GM19025 (cell line): Measurements from ENCODE around the gene MAP3K20.
A peak's percentile ranks its signal among the peaks of the same experiment; 100 is the strongest.
"Not testable (repeated sequence)": the region's sequence is repeated elsewhere in the genome, so short reads cannot be mapped to it uniquely, and the experiment has no call there.

ENCODE experiments used
- ATAC-seq: cut with Tn5 transposase; IDR thresholded peaks from one replicate; pipeline ENCODE4 v1.9.1; 2021; ENCODE audit warnings: mild to moderate bottlenecking, low read depth, moderate library complexity; ENCODE audit not compliant: unreplicated experiment

Gene MAP3K20

GRCh38 chr2:173254659-173255058, 179.0 kb downstream of the MAP3K20 start:
- ATAC-seq, result no peak

- no peak for ATAC-seq
These were observed 183.1 kb downstream of the MAP3K20 start for GRCh38 chr2:173258701-173259100.

- ATAC-seq, result not testable (repeated sequence)
These were observed 186.7 kb downstream of the MAP3K20 start for GRCh38 chr2:173262356-173262755.

- ATAC-seq, result no peak
These were observed 188.5 kb downstream of the MAP3K20 start for GRCh38 chr2:173264151-173264550.

- peak; percentile 96 for ATAC-seq
These were observed 189.1 kb downstream of the MAP3K20 start for GRCh38 chr2:173264603-173265366.

- ATAC-seq, result no peak
These were observed 195.5 kb downstream of the MAP3K20 start for GRCh38 chr2:173271135-173271534.

- no peak for ATAC-seq
These were observed 196.2 kb downstream of the MAP3K20 start for GRCh38 chr2:173271825-173272224.

- ATAC-seq, result no peak
These were observed 197.2 kb downstream of the MAP3K20 start for GRCh38 chr2:173272849-173273248.

- ATAC-seq, result no peak
These were observed 203.3 kb downstream of the MAP3K20 start for GRCh38 chr2:173278794-173279526.

GRCh38 chr2:173279527-173279868, 203.9 kb downstream of the MAP3K20 start:
- ATAC-seq, result no peak

GRCh38 chr2:173280853-173281252, 205.2 kb downstream of the MAP3K20 start:
- ATAC-seq, result no peak

GRCh38 chr2:173281898-173282297, 206.3 kb downstream of the MAP3K20 start:
- not testable (repeated sequence) for ATAC-seq

GRCh38 chr2:173282795-173283545, 207.3 kb downstream of the MAP3K20 start:
- no peak for ATAC-seq

- peak; percentile 55 for ATAC-seq
These were observed 210.6 kb downstream of the MAP3K20 start for GRCh38 chr2:173286153-173286809.

GRCh38 chr2:173287594-173287993, 211.9 kb downstream of the MAP3K20 start:
- ATAC-seq, result no peak

GRCh38 chr2:173288561-173288960, 212.9 kb downstream of the MAP3K20 start:
- no peak for ATAC-seq

GRCh38 chr2:173290046-173290445, 214.4 kb downstream of the MAP3K20 start:
- no peak for ATAC-seq

- ATAC-seq, result no peak
These were observed 214.9 kb downstream of the MAP3K20 start for GRCh38 chr2:173290518-173290917.

- ATAC-seq, result no peak
These were observed 215.8 kb downstream of the MAP3K20 start for GRCh38 chr2:173291412-173291811.

GRCh38 chr2:173296235-173296634, 220.6 kb downstream of the MAP3K20 start:
- no peak for ATAC-seq
